IMR-90 (cell line): Measurements from ENCODE around the gene SMARCA2. TPM values are rescaled to one million over a fixed set of nuclear protein-coding genes. Genes with fewer than 3 reads are reported as not detected.

Experiments
- ATAC-seq: fragments of 200-7000 bp; cut with Tn5 transposase; 2 replicates; pipeline ENCODE4 v1.9.1; 2020; ENCODE audit warnings: low read depth, mild to moderate bottlenecking, moderate library complexity
- BruUV-seq: library from RNA; stranded (reverse); fragments of 400-500 nt; replicated peaks from 2 replicates; lab custom pipeline; 2021; lab: Mats Ljungman, UMichigan
- CTCF ChIA-PET: fragments of 300-600 bp; formaldehyde crosslinking; extraction: SDS; loops from one replicate; lab custom pipeline; 2021; ENCODE audit warnings: antibody characterized with exemption; lab: Yijun Ruan, JAX
- POLR2A ChIA-PET: fragments of 300-600 bp; sonication (Branson Sonifier 250); formaldehyde crosslinking; loops from one replicate; lab custom pipeline; 2022; ENCODE audit warnings: antibody characterized with exemption; ENCODE audit not compliant: unreplicated experiment; lab: Charles Lee
- DNase-seq: peaks from one replicate; pipeline ENCODE4 v3.0.0; 2013
- H2AFZ ChIP-seq: replicated peaks from 2 replicates; pipeline ENCODE3; 2013; ENCODE audit warnings: low read length, mild to moderate bottlenecking; ENCODE audit not compliant: poor library complexity
- H2AK5ac ChIP-seq: 2 replicates; pipeline ENCODE4 v1.6.1; 2013; ENCODE audit warnings: low read depth, low read length, inconsistent platforms
- H2AK9ac ChIP-seq: replicated peaks from 2 replicates; pipeline ENCODE3; 2013; ENCODE audit warnings: mild to moderate bottlenecking, low read depth, low read length, moderate library complexity; ENCODE audit not compliant: poor library complexity
- H2BK120ac ChIP-seq: 2 replicates; pipeline ENCODE4 v1.6.1; 2013; ENCODE audit warnings: low read depth, low read length, inconsistent platforms
- H2BK15ac ChIP-seq: 3 replicates; pipeline ENCODE4 v1.6.1; 2013; ENCODE audit warnings: low read depth, low read length, inconsistent platforms
- H2BK20ac ChIP-seq: 2 replicates; pipeline ENCODE4 v1.6.1; 2013; ENCODE audit warnings: low read depth, mild to moderate bottlenecking, inconsistent platforms, low read length, moderate library complexity
- H2BK5ac ChIP-seq: 2 replicates; pipeline ENCODE4 v1.6.1; 2013; ENCODE audit warnings: mild to moderate bottlenecking, low read depth, low read length, inconsistent platforms; ENCODE audit not compliant: poor library complexity, severe bottlenecking
- H3K14ac ChIP-seq: replicated peaks from 2 replicates; pipeline ENCODE4 v1.6.1; 2013; ENCODE audit warnings: low read depth, low read length, inconsistent platforms
- H3K18ac ChIP-seq: 2 replicates; pipeline ENCODE4 v1.6.1; 2013; ENCODE audit warnings: low read depth, low read length, control low read depth
- H3K23ac ChIP-seq: 2 replicates; pipeline ENCODE4 v1.6.1; 2013; ENCODE audit warnings: low read depth, low read length, inconsistent platforms
- H3K27ac ChIP-seq: 2 replicates; pipeline ENCODE4 v1.5.1; 2013; ENCODE audit warnings: mild to moderate bottlenecking, control low read depth, low read length; ENCODE audit not compliant: insufficient read depth
- H3K27me3 ChIP-seq: 2 replicates; pipeline ENCODE4 v1.6.1; 2013; ENCODE audit warnings: low read length; ENCODE audit not compliant: control insufficient read depth, insufficient read depth
- H3K36me3 ChIP-seq: 2 replicates; pipeline ENCODE4 v1.6.1; 2013; ENCODE audit warnings: low read length, mixed read lengths; ENCODE audit not compliant: control insufficient read depth, insufficient read depth
- H3K4ac ChIP-seq: 2 replicates; pipeline ENCODE4 v1.6.1; 2013; ENCODE audit warnings: low read depth, low read length, inconsistent platforms
- H3K4me1 ChIP-seq: 2 replicates; pipeline ENCODE4 v1.6.1; 2013; ENCODE audit warnings: low read length, mixed read lengths; ENCODE audit not compliant: control insufficient read depth, insufficient read depth
- H3K4me2 ChIP-seq: 2 replicates; pipeline ENCODE4 v1.6.1; 2013; ENCODE audit warnings: low read depth, mild to moderate bottlenecking, control low read depth, low read length, moderate library complexity
- H3K4me3 ChIP-seq: 2 replicates; pipeline ENCODE4 v1.5.1; 2013; ENCODE audit warnings: low read depth, mild to moderate bottlenecking, control low read depth, low read length, moderate library complexity; ENCODE audit not compliant: insufficient read depth
- H3K56ac ChIP-seq: 2 replicates; pipeline ENCODE4 v1.6.1; 2013; ENCODE audit warnings: low read length, inconsistent platforms; ENCODE audit not compliant: insufficient read depth; ENCODE audit errors: extremely low read depth
- H3K79me1 ChIP-seq, 2 experiments: 2 replicates each; pipeline ENCODE4 v1.6.1; 2013; ENCODE audit warnings: low read length in 2 of 2, inconsistent platforms in 1 of 2, low read depth in 1 of 2
- H3K9ac ChIP-seq: 2 replicates; pipeline ENCODE4 v1.6.1; 2013; ENCODE audit warnings: low read depth, low read length, control low read depth
- H3K9me1 ChIP-seq: 2 replicates; pipeline ENCODE4 v1.6.1; 2013; ENCODE audit warnings: low read length, inconsistent platforms; ENCODE audit not compliant: insufficient read depth
- H3K9me3 ChIP-seq: 2 replicates; pipeline ENCODE4 v1.6.1; 2013; ENCODE audit warnings: low read length; ENCODE audit not compliant: control insufficient read depth, insufficient read depth
- H4K20me1 ChIP-seq: 2 replicates; pipeline ENCODE4 v1.6.1; 2013; ENCODE audit warnings: low read length, inconsistent platforms; ENCODE audit not compliant: insufficient read depth
- H4K5ac ChIP-seq: 2 replicates; pipeline ENCODE4 v1.6.1; 2013; ENCODE audit warnings: mild to moderate bottlenecking, low read depth, low read length, control low read depth
- H4K8ac ChIP-seq, 2 experiments: 2 replicates each; pipeline ENCODE4 v1.6.1; 2013; ENCODE audit warnings: low read depth in 2 of 2, low read length in 2 of 2, control low read depth in 1 of 2, inconsistent platforms in 1 of 2
- H4K91ac ChIP-seq: 2 replicates; pipeline ENCODE4 v1.6.1; 2013; ENCODE audit warnings: low read depth, low read length, inconsistent platforms; ENCODE audit not compliant: insufficient read depth
- BHLHE40 ChIP-seq: fragments of 150-350 bp; IDR thresholded peaks from 2 replicates; pipeline ENCODE4 v1.6.1; 2016; ENCODE audit warnings: mild to moderate bottlenecking, low read depth, low read length
- CEBPB ChIP-seq: IDR thresholded peaks from 2 replicates; pipeline ENCODE4 v1.6.1; 2012; ENCODE audit warnings: low read depth, low read length, improper control_type of control experiment
- CHD1 ChIP-seq: IDR thresholded peaks from 2 replicates; pipeline ENCODE4 v1.6.1; 2012; ENCODE audit warnings: low read depth, low read length, improper control_type of control experiment
- FOS ChIP-seq: fragments of 150-350 bp; IDR thresholded peaks from 2 replicates; pipeline ENCODE4 v1.6.1; 2016; ENCODE audit warnings: low read depth, low read length
- MAFK ChIP-seq: IDR thresholded peaks from 2 replicates; pipeline ENCODE4 v1.6.1; 2012; ENCODE audit warnings: low read depth, low read length, improper control_type of control experiment
- MAZ ChIP-seq: IDR thresholded peaks from 2 replicates; pipeline ENCODE4 v1.6.1; 2012; ENCODE audit warnings: low read depth, mild to moderate bottlenecking, low read length, improper control_type of control experiment, moderate library complexity, borderline replicate concordance
- MXI1 ChIP-seq: IDR thresholded peaks from 2 replicates; pipeline ENCODE4 v1.6.1; 2012; ENCODE audit warnings: low read depth, mild to moderate bottlenecking, low read length, moderate library complexity, borderline replicate concordance
- NFE2L2 ChIP-seq: fragments of 150-350 bp; IDR thresholded peaks from 2 replicates; pipeline ENCODE4 v1.6.1; 2016; ENCODE audit warnings: low read depth, mild to moderate bottlenecking, low read length
- POLR2A ChIP-seq: IDR thresholded peaks from 2 replicates; pipeline ENCODE4 v1.6.1; 2012; ENCODE audit warnings: mild to moderate bottlenecking, low read depth, low read length
- RAD21 ChIP-seq: IDR thresholded peaks from 2 replicates; pipeline ENCODE4 v1.6.1; 2012; ENCODE audit warnings: low read length, improper control_type of control experiment
- RCOR1 ChIP-seq: IDR thresholded peaks from 2 replicates; pipeline ENCODE4 v1.6.1; 2012; ENCODE audit warnings: mild to moderate bottlenecking, low read length, improper control_type of control experiment; ENCODE audit not compliant: insufficient replicate concordance
- RFX5 ChIP-seq: IDR thresholded peaks from 2 replicates; pipeline ENCODE4 v1.8.0; 2012; ENCODE audit warnings: low read depth, mild to moderate bottlenecking, low read length, moderate library complexity
- SMC3 ChIP-seq: fragments of 150-350 bp; IDR thresholded peaks from 2 replicates; pipeline ENCODE4 v1.6.1; 2016; ENCODE audit warnings: low read depth, mild to moderate bottlenecking, antibody characterized with exemption, low read length, moderate library complexity
- WGBS, 2 experiments: methylation state at CpG; one replicate each; pipeline versions ENCODE4 v1.1.5 to v1.1.7; 2013; ENCODE audit warnings: missing lambda C conversion rate in 2 of 2; ENCODE audit not compliant: insufficient read length in 1 of 2; ENCODE audit errors: extremely low coverage in 2 of 2; 5-methylcytosine and 5-hydroxymethylcytosine counted together
- dilution Hi-C: fragments of 300-500 bp; cut with HindIII; formaldehyde crosslinking; loops from one replicate; pipeline ENCODE4 v1.14.3; 2018; ENCODE audit warnings: low sequenced_read_pairs; ENCODE audit not compliant: unreplicated experiment
- in situ Hi-C: fragments of 300-500 bp; cut with MboI; formaldehyde crosslinking; loops from 3 replicates; pipeline ENCODE4 v1.14.3; 2019; ENCODE audit warnings: low sequenced_read_pairs, inconsistent platforms, mixed read lengths
- intact Hi-C: fragments of 100-400 bp; cut with micrococcal nuclease; formaldehyde crosslinking; loops from 2 replicates; pipeline ENCODE4 v1.10.0; 2022
- polyA plus RNA-seq, 3 experiments: library from polyadenylated mRNA; depleted of rRNA; stranded (reverse); fragments of >200 nt; gene quantifications; 2 replicates each; pipeline ENCODE4 v1.2.3, GENCODE V29; 2012; ENCODE audit warnings: low replicate concordance in 1 of 3
- total RNA-seq: library from RNA; depleted of rRNA; stranded (reverse); fragments of >200 nt; gene quantifications from 2 replicates; pipeline ENCODE4 v1.2.3, GENCODE V29; 2012
- TF ChIP-seq, protein P1 (sequence below): fragments of 150-350 bp; IDR thresholded peaks from 2 replicates; pipeline ENCODE4 v1.6.1; 2016; ENCODE audit warnings: low read depth, mild to moderate bottlenecking, low read length, moderate library complexity, borderline replicate concordance
- TF ChIP-seq, protein P2 (sequence below): fragments of 150-350 bp; IDR thresholded peaks from 2 replicates; pipeline ENCODE4 v1.6.1; 2017; ENCODE audit warnings: mild to moderate bottlenecking, antibody characterized with exemption, low read length, low read depth
- TF ChIP-seq, protein P3 (sequence below): conservative IDR thresholded peaks from 2 replicates; pipeline ENCODE4 v1.5.1; 2012; ENCODE audit warnings: mild to moderate bottlenecking, low read depth, low read length, improper control_type of control experiment

SMARCA2 gene
- total and polyA plus RNA-seq, 2 of the 4 experiments (the other 2 are of a cell fraction): 25.3 to 26.7 TPM

DNA sequence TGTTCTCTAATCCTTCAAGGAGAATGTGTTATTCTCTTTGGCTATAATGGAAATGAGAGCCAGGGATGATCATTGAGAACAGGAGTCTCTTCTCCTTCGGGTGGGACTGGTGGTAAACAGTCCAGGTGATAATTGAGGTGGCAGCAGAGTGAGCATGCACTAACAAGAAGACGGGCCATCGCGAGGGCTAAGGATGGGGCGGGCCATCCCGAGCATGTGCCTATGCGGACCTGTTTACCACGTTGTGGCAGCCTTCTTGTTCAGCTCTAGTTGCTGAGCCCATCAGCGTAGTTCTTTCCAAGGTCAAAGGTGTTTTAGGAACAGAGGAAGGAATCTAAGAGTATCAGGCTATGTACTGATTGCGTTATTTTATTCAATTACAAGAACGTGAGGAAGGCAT, 180.1 kb downstream of the SMARCA2 start:
- intact Hi-C loops: no loop called here
- Histone ChIP-seq H3K27ac (no peak overlapping the region), H3K9ac (no peak overlapping the region), H3K4me1 (no peaks in the 10 kb centered on the region), H3K4ac (no peak overlapping the region), H4K8ac (no peak overlapping the region), H3K4me3 (no peak overlapping the region), H2AK5ac (no peak overlapping the region), H3K56ac (no peak overlapping the region), H3K4me2 (no peak overlapping the region), H3K79me1 (no peaks in the 10 kb centered on the region), H2BK5ac (no peak overlapping the region), H3K9me1 (peaks cover 2% of the 10 kb centered on the region; the same call in 1 of the 2 replicates), H3K9me3 (no peaks in the 10 kb centered on the region), H2BK15ac (no peak overlapping the region), H3K36me3 (peaks cover 2% of the 10 kb centered on the region), H3K18ac (no peak overlapping the region), H4K20me1 (no peaks in the 10 kb centered on the region), H4K5ac (no peak overlapping the region), H4K91ac (no peak overlapping the region), H3K27me3 (no peaks in the 10 kb centered on the region), H3K23ac (no peak overlapping the region), H2BK120ac (no peak overlapping the region), H2BK20ac (no peak overlapping the region), H2AFZ (no peak overlapping the region), H3K14ac (no peak overlapping the region), H2AK9ac (no peak overlapping the region)
- dilution Hi-C loops: no loop called here
- no CpG with 5 or more reads among the region's 11 CpGs for WGBS, 2 experiments
- POLR2A ChIA-PET: no interaction called here
- TF ChIP-seq POLR2A (no peak), RFX5 (no peak), CEBPB (no peak), SMC3 (no peak), MAFK (no peak), RAD21 (no peak), FOS (no peak), BHLHE40 (no peak), RCOR1 (no peak), MAZ (no peak), NFE2L2 (no peak), CHD1 (no peak), MXI1 (no peak)
- TF ChIP-seq, protein P1, sequence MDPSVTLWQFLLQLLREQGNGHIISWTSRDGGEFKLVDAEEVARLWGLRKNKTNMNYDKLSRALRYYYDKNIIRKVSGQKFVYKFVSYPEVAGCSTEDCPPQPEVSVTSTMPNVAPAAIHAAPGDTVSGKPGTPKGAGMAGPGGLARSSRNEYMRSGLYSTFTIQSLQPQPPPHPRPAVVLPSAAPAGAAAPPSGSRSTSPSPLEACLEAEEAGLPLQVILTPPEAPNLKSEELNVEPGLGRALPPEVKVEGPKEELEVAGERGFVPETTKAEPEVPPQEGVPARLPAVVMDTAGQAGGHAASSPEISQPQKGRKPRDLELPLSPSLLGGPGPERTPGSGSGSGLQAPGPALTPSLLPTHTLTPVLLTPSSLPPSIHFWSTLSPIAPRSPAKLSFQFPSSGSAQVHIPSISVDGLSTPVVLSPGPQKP: no peak
- TF ChIP-seq, protein P2, sequence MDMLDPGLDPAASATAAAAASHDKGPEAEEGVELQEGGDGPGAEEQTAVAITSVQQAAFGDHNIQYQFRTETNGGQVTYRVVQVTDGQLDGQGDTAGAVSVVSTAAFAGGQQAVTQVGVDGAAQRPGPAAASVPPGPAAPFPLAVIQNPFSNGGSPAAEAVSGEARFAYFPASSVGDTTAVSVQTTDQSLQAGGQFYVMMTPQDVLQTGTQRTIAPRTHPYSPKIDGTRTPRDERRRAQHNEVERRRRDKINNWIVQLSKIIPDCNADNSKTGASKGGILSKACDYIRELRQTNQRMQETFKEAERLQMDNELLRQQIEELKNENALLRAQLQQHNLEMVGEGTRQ: no peak
- TF ChIP-seq, protein P3, sequence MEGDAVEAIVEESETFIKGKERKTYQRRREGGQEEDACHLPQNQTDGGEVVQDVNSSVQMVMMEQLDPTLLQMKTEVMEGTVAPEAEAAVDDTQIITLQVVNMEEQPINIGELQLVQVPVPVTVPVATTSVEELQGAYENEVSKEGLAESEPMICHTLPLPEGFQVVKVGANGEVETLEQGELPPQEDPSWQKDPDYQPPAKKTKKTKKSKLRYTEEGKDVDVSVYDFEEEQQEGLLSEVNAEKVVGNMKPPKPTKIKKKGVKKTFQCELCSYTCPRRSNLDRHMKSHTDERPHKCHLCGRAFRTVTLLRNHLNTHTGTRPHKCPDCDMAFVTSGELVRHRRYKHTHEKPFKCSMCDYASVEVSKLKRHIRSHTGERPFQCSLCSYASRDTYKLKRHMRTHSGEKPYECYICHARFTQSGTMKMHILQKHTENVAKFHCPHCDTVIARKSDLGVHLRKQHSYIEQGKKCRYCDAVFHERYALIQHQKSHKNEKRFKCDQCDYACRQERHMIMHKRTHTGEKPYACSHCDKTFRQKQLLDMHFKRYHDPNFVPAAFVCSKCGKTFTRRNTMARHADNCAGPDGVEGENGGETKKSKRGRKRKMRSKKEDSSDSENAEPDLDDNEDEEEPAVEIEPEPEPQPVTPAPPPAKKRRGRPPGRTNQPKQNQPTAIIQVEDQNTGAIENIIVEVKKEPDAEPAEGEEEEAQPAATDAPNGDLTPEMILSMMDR: no peak
- no peak for DNase-seq
- no peak for ATAC-seq
- no TSS peak for BruUV-seq
- in situ Hi-C loops: no loop called here
- CTCF ChIA-PET: no interaction called here
